DND-41 (cell line): ENCODE results near the gene IFNA10.

Experiments
- EZH2 ChIP-seq: IDR thresholded peaks from 3 replicates; pipeline ENCODE4 v1.6.1; 2012; ENCODE audit warnings: borderline replicate concordance, low read depth, mild to moderate bottlenecking, moderate library complexity, low read length, inconsistent platforms; ENCODE audit not compliant: severe bottlenecking
- TF ChIP-seq, protein P1 (sequence below): IDR thresholded peaks from 2 replicates; pipeline ENCODE4 v1.5.1; 2012; ENCODE audit warnings: borderline replicate concordance, low read length, moderate library complexity, mild to moderate bottlenecking; ENCODE audit not compliant: poor library complexity, severe bottlenecking; ENCODE audit errors: extremely low read depth

- TF ChIP-seq, protein P1, sequence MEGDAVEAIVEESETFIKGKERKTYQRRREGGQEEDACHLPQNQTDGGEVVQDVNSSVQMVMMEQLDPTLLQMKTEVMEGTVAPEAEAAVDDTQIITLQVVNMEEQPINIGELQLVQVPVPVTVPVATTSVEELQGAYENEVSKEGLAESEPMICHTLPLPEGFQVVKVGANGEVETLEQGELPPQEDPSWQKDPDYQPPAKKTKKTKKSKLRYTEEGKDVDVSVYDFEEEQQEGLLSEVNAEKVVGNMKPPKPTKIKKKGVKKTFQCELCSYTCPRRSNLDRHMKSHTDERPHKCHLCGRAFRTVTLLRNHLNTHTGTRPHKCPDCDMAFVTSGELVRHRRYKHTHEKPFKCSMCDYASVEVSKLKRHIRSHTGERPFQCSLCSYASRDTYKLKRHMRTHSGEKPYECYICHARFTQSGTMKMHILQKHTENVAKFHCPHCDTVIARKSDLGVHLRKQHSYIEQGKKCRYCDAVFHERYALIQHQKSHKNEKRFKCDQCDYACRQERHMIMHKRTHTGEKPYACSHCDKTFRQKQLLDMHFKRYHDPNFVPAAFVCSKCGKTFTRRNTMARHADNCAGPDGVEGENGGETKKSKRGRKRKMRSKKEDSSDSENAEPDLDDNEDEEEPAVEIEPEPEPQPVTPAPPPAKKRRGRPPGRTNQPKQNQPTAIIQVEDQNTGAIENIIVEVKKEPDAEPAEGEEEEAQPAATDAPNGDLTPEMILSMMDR, result no peak
- TF ChIP-seq EZH2, result no peak
Observed at GRCh38 chr9:21255538-21256212, 48.7 kb upstream of the IFNA10 start.
